Tibial nerve (tissue), 4 donors: ENCODE measurements around the gene SLC6A13.

Experiments
- EP300 ChIP-seq, 2 donors: sonication (generic); formaldehyde crosslinking; IDR thresholded peaks; one replicate each; pipeline ENCODE4 v1.6.1; 2017; ENCODE audit warnings: antibody characterized with exemption in 2 of 2, mild to moderate bottlenecking in 1 of 2
- POLR2A ChIP-seq, 2 donors: fragments of 450-650 bp; IDR thresholded peaks; one replicate each; pipeline ENCODE4 v1.6.1; 2017; ENCODE audit warnings: antibody characterized with exemption in 2 of 2, mild to moderate bottlenecking in 2 of 2, moderate library complexity in 2 of 2
- TF ChIP-seq, protein P1 (sequence below), 5 experiments: fragments of 200-600 bp in 3 of 5; fragments of 450-650 bp in 2 of 5; sonication (generic) in 3 of 5; IDR thresholded peaks; one replicate each; pipeline ENCODE4 v1.5.1; 2016 to 2019; ENCODE audit warnings: antibody characterized with exemption in 5 of 5, mild to moderate bottlenecking in 3 of 5, moderate library complexity in 2 of 5

DNA sequence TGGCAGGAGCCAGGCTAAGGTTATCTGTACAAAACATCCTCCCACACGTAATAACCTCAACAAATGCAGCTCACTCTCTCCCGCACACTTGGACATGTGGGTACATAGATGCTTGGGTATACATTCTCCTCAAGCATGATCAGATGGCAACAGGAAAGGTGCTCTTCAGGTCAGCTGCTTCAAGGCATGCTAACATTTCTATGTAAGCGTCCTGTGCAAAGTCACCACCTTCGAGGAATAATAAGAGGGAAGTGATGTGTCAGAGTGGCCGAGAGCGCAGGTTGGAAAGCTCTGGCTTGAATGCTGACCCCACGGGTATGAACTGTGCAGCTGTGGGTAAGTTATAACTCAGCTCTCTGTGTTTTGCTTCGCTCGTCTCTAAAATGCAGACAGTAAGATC lies 24.5 kb downstream of the SLC6A13 start:
- TF ChIP-seq, protein P1, sequence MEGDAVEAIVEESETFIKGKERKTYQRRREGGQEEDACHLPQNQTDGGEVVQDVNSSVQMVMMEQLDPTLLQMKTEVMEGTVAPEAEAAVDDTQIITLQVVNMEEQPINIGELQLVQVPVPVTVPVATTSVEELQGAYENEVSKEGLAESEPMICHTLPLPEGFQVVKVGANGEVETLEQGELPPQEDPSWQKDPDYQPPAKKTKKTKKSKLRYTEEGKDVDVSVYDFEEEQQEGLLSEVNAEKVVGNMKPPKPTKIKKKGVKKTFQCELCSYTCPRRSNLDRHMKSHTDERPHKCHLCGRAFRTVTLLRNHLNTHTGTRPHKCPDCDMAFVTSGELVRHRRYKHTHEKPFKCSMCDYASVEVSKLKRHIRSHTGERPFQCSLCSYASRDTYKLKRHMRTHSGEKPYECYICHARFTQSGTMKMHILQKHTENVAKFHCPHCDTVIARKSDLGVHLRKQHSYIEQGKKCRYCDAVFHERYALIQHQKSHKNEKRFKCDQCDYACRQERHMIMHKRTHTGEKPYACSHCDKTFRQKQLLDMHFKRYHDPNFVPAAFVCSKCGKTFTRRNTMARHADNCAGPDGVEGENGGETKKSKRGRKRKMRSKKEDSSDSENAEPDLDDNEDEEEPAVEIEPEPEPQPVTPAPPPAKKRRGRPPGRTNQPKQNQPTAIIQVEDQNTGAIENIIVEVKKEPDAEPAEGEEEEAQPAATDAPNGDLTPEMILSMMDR (IDR thresholded peaks at IDR 0.05) = no peak
- TF ChIP-seq POLR2A (IDR thresholded peaks at IDR 0.05) (no peak), EP300 (IDR thresholded peaks at IDR 0.05) (no peak)
